WTC11 (cell line): ENCODE measurements around the gene PLPP2. TPM values are rescaled to one million over a fixed set of nuclear protein-coding genes. Genes with fewer than 3 reads are reported as not detected.

Experiments used
- ATAC-seq: fragments of 200-7000 bp; cut with Tn5 transposase; 2 replicates; pipeline ENCODE4 v1.10.0; 2021; ENCODE audit warnings: mild to moderate bottlenecking, moderate library complexity
- CTCF ChIA-PET: fragments of 300-600 bp; sonication (Branson Sonifier 250); formaldehyde crosslinking; loops from one replicate; lab custom pipeline; 2021; ENCODE audit warnings: antibody characterized with exemption; lab: Charles Lee
- POLR2A ChIA-PET: fragments of 350-600 bp; sonication (Branson Sonifier 250); formaldehyde crosslinking; loops from one replicate; lab custom pipeline; 2021; ENCODE audit warnings: antibody characterized with exemption; lab: Charles Lee
- DNase-seq: peaks from one replicate; pipeline ENCODE4 v3.0.0; 2021; ENCODE audit warnings: low spot score
- H3K27ac Mint-ChIP-seq: 2 replicates; pipeline ENCODE4 v1.8.0; 2021; ENCODE audit warnings: mixed read lengths
- H3K27me3 Mint-ChIP-seq: 2 replicates; pipeline ENCODE4 v1.8.0; 2021; ENCODE audit warnings: low read depth, mild to moderate bottlenecking, moderate library complexity, mixed read lengths
- H3K36me3 Mint-ChIP-seq: 2 replicates; pipeline ENCODE4 v1.8.0; 2021; ENCODE audit warnings: mixed read lengths
- H3K4me1 Mint-ChIP-seq: 2 replicates; pipeline ENCODE4 v1.8.0; 2022; ENCODE audit warnings: mixed read lengths
- H3K4me3 Mint-ChIP-seq: 2 replicates; pipeline ENCODE4 v1.8.0; 2021; ENCODE audit warnings: mild to moderate bottlenecking, moderate library complexity, mixed read lengths
- H3K9me3 Mint-ChIP-seq: 2 replicates; pipeline ENCODE4 v1.8.0; 2021; ENCODE audit warnings: mixed read lengths
- ATF2 ChIP-seq: sonication (generic); formaldehyde crosslinking; IDR thresholded peaks from 2 replicates; pipeline ENCODE4 v1.8.1; 2022; ENCODE audit warnings: low read depth, missing genetic modification reagents, borderline replicate concordance
- FOXK1 ChIP-seq: sonication (generic); formaldehyde crosslinking; IDR thresholded peaks from 2 replicates; pipeline ENCODE4 v1.8.0; 2022; ENCODE audit warnings: mild to moderate bottlenecking, moderate library complexity, missing genetic modification reagents
- HMGXB4 ChIP-seq: sonication (generic); formaldehyde crosslinking; IDR thresholded peaks from 2 replicates; pipeline ENCODE4 v1.8.1; 2023; ENCODE audit warnings: mild to moderate bottlenecking, moderate library complexity, missing genetic modification reagents
- JAZF1 ChIP-seq: fragments of 250-450 bp; sonication (Bioruptor Pico); IDR thresholded peaks from 2 replicates; pipeline ENCODE4 v1.9.0; 2021; ENCODE audit warnings: moderate library complexity, mild to moderate bottlenecking, inconsistent platforms
- MXD4 ChIP-seq: fragments of 250-450 bp; sonication (Bioruptor Pico); IDR thresholded peaks from 2 replicates; pipeline ENCODE4 v1.8.0; 2021; ENCODE audit warnings: mild to moderate bottlenecking, moderate library complexity, borderline replicate concordance
- NFATC4 ChIP-seq: fragments of 250-450 bp; sonication (Bioruptor Pico); IDR thresholded peaks from 2 replicates; pipeline ENCODE4 v1.9.0; 2021; ENCODE audit warnings: mild to moderate bottlenecking
- NFYB ChIP-seq: sonication (generic); formaldehyde crosslinking; conservative IDR thresholded peaks from 2 replicates; pipeline ENCODE4 v1.8.0; 2022; ENCODE audit warnings: low read depth, missing genetic modification reagents
- PRDM15 ChIP-seq: sonication (generic); formaldehyde crosslinking; IDR thresholded peaks from 2 replicates; pipeline ENCODE4 v1.8.0; 2022; ENCODE audit warnings: missing genetic modification reagents
- SMAD4 ChIP-seq: sonication (generic); formaldehyde crosslinking; IDR thresholded peaks from 2 replicates; pipeline ENCODE4 v1.8.0; 2022; ENCODE audit warnings: mild to moderate bottlenecking, missing genetic modification reagents
- TEAD4 ChIP-seq: sonication (generic); formaldehyde crosslinking; IDR thresholded peaks from 2 replicates; pipeline ENCODE4 v1.8.0; 2022; ENCODE audit warnings: mild to moderate bottlenecking, missing genetic modification reagents
- ZBTB21 ChIP-seq: sonication (generic); formaldehyde crosslinking; IDR thresholded peaks from 2 replicates; pipeline ENCODE4 v1.8.1; 2023; ENCODE audit warnings: mild to moderate bottlenecking, missing genetic modification reagents, borderline replicate concordance
- ZBTB43 ChIP-seq: sonication (generic); formaldehyde crosslinking; IDR thresholded peaks from 2 replicates; pipeline ENCODE4 v1.8.1; 2023; ENCODE audit warnings: mild to moderate bottlenecking, missing genetic modification reagents
- ZNF396 ChIP-seq: fragments of 250-450 bp; sonication (Bioruptor Pico); IDR thresholded peaks from 2 replicates; pipeline ENCODE4 v1.8.0; 2021; ENCODE audit warnings: mild to moderate bottlenecking, moderate library complexity, borderline replicate concordance
- ZSCAN18 ChIP-seq: fragments of 250-450 bp; sonication (Bioruptor Pico); IDR thresholded peaks from 2 replicates; pipeline ENCODE4 v2.1.2; 2022; ENCODE audit warnings: mild to moderate bottlenecking, moderate library complexity
- total RNA-seq: library from RNA; stranded (reverse); gene quantifications from 3 replicates; pipeline ENCODE4 v1.2.3, GENCODE V29; 2021

PLPP2 gene
- total RNA-seq, 1 experiment from 2014 or later: 78.7 TPM

GRCh38 chr19:339262-339887, 48.2 kb upstream of the PLPP2 start (continued):
- no peak for TF ChIP-seq HMGXB4 (CRISPR knock-in tag)
- no peak for TF ChIP-seq FOXK1 (CRISPR knock-in tag)
- TF ChIP-seq SMAD4 (CRISPR knock-in tag): no peak
- no peak for TF ChIP-seq MXD4 (CRISPR knock-in tag)
- no peak for TF ChIP-seq JAZF1 (CRISPR knock-in tag)
- no peak for TF ChIP-seq ZBTB21 (CRISPR knock-in tag)
- no peak for TF ChIP-seq PRDM15 (CRISPR knock-in tag)

GRCh38 chr19:338421-338820, 47.2 kb upstream of the PLPP2 start:
- no peak overlapping the region for H3K4me3 Mint-ChIP-seq
- ChIA-PET POLR2A (no interaction called here), CTCF (no interaction called here)
- H3K36me3 Mint-ChIP-seq: peaks cover 35% of the 10 kb centered on the region
- no peak for DNase-seq
- peaks cover 25% of the 10 kb centered on the region for H3K4me1 Mint-ChIP-seq
- no peaks in the 10 kb centered on the region for H3K27me3 Mint-ChIP-seq
- no peak for ATAC-seq
- no peaks in the 10 kb centered on the region for H3K9me3 Mint-ChIP-seq
- TF ChIP-seq ZSCAN18 (CRISPR knock-in tag) (no peak), NFATC4 (CRISPR knock-in tag) (no peak), NFYB (no peak), ZBTB43 (CRISPR knock-in tag) (no peak), ATF2 (CRISPR knock-in tag) (no peak), ZNF396 (no peak), ZBTB21 (CRISPR knock-in tag) (no peak), TEAD4 (CRISPR knock-in tag) (no peak)
- no peak overlapping the region for H3K27ac Mint-ChIP-seq
